ENCODE measurements around the gene DCST2.

Gene DCST2

GRCh38 chr1:154973344-154974101 lies 60.1 kb downstream of the DCST2 start:
- peak; percentile 90 for DNase-seq

GRCh38 chr1:154972517-154973343 lies 60.9 kb downstream of the DCST2 start:
- DNase-seq: no peak

GRCh38 chr1:154972213-154972516 lies 61.4 kb downstream of the DCST2 start:
- DNase-seq: no peak

GRCh38 chr1:154971341-154971998 lies 62.1 kb downstream of the DCST2 start:
- DNase-seq: no peak

- peak; percentile 75 for DNase-seq
Measured at GRCh38 chr1:154970631-154971340, 62.8 kb downstream of the DCST2 start, which contains the start of gene SHC1. SHC1 (minus strand) TSS chr1:154970747; CDS start chr1:154970526, 221 bp downstream.

- DNase-seq: no peak
Measured at GRCh38 chr1:154969860-154970452, 63.6 kb downstream of the DCST2 start.

- no peak for DNase-seq
Measured at GRCh38 chr1:154969246-154969645, 64.3 kb downstream of the DCST2 start.

- DNase-seq: no peak
Measured at GRCh38 chr1:154968731-154969130, 64.8 kb downstream of the DCST2 start.

Data from NCI-H774 (cell line).